WTC11 (cell line): Measurements from ENCODE around the gene GNA12. TPM values are rescaled to one million over a fixed set of nuclear protein-coding genes. Genes with fewer than 3 reads are reported as not detected.

Experiments
- ATAC-seq: fragments of 200-7000 bp; cut with Tn5 transposase; 2 replicates; pipeline ENCODE4 v1.10.0; 2021; ENCODE audit warnings: mild to moderate bottlenecking, moderate library complexity
- CTCF ChIA-PET: fragments of 300-600 bp; sonication (Branson Sonifier 250); formaldehyde crosslinking; loops from one replicate; lab custom pipeline; 2021; ENCODE audit warnings: antibody characterized with exemption; lab: Charles Lee
- POLR2A ChIA-PET: fragments of 350-600 bp; sonication (Branson Sonifier 250); formaldehyde crosslinking; loops from one replicate; lab custom pipeline; 2021; ENCODE audit warnings: antibody characterized with exemption; lab: Charles Lee
- DNase-seq: peaks from one replicate; pipeline ENCODE4 v3.0.0; 2021; ENCODE audit warnings: low spot score
- H3K27ac Mint-ChIP-seq: 2 replicates; pipeline ENCODE4 v1.8.0; 2021; ENCODE audit warnings: mixed read lengths
- H3K27me3 Mint-ChIP-seq: 2 replicates; pipeline ENCODE4 v1.8.0; 2021; ENCODE audit warnings: low read depth, mild to moderate bottlenecking, moderate library complexity, mixed read lengths
- H3K36me3 Mint-ChIP-seq: 2 replicates; pipeline ENCODE4 v1.8.0; 2021; ENCODE audit warnings: mixed read lengths
- H3K4me1 Mint-ChIP-seq: 2 replicates; pipeline ENCODE4 v1.8.0; 2022; ENCODE audit warnings: mixed read lengths
- H3K4me3 Mint-ChIP-seq: 2 replicates; pipeline ENCODE4 v1.8.0; 2021; ENCODE audit warnings: mild to moderate bottlenecking, moderate library complexity, mixed read lengths
- H3K9me3 Mint-ChIP-seq: 2 replicates; pipeline ENCODE4 v1.8.0; 2021; ENCODE audit warnings: mixed read lengths
- ATF3 ChIP-seq: sonication (generic); formaldehyde crosslinking; conservative IDR thresholded peaks from 2 replicates; pipeline ENCODE4 v1.8.1; 2022; ENCODE audit warnings: mild to moderate bottlenecking, missing genetic modification reagents
- CREB1 ChIP-seq: sonication (generic); formaldehyde crosslinking; IDR thresholded peaks from 2 replicates; pipeline ENCODE4 v1.8.0; 2023; ENCODE audit warnings: mild to moderate bottlenecking, missing genetic modification reagents
- EMX1 ChIP-seq: fragments of 250-450 bp; sonication (Bioruptor Pico); IDR thresholded peaks from 2 replicates; pipeline ENCODE4 v1.8.0; 2021; ENCODE audit warnings: mild to moderate bottlenecking
- ETV6 ChIP-seq: sonication (generic); formaldehyde crosslinking; IDR thresholded peaks from 2 replicates; pipeline ENCODE4 v1.8.1; 2022; ENCODE audit warnings: mild to moderate bottlenecking, missing genetic modification reagents
- RORB ChIP-seq: fragments of 250-450 bp; sonication (Bioruptor Pico); IDR thresholded peaks from 2 replicates; pipeline ENCODE4 v1.9.0; 2021; ENCODE audit warnings: mild to moderate bottlenecking
- SMAD4 ChIP-seq: sonication (generic); formaldehyde crosslinking; IDR thresholded peaks from 2 replicates; pipeline ENCODE4 v1.8.0; 2022; ENCODE audit warnings: mild to moderate bottlenecking, missing genetic modification reagents
- TP53 ChIP-seq: sonication (generic); formaldehyde crosslinking; IDR thresholded peaks from 2 replicates; pipeline ENCODE4 v1.8.1; 2023; ENCODE audit warnings: mild to moderate bottlenecking, missing genetic modification reagents
- ZNF121 ChIP-seq: sonication (generic); formaldehyde crosslinking; IDR thresholded peaks from 2 replicates; pipeline ENCODE4 v1.8.0; 2023; ENCODE audit warnings: missing genetic modification reagents
- ZNF317 ChIP-seq: sonication (generic); formaldehyde crosslinking; IDR thresholded peaks from 2 replicates; pipeline ENCODE4 v1.8.1; 2023; ENCODE audit warnings: low read depth, mild to moderate bottlenecking, moderate library complexity, missing genetic modification reagents, borderline replicate concordance
- ZNF512 ChIP-seq: sonication (generic); formaldehyde crosslinking; IDR thresholded peaks from 2 replicates; pipeline ENCODE4 v1.8.1; 2022; ENCODE audit warnings: missing genetic modification reagents, borderline replicate concordance
- ZNF671 ChIP-seq: fragments of 250-450 bp; sonication (Bioruptor Pico); IDR thresholded peaks from 2 replicates; pipeline ENCODE4 v1.8.0; 2021; ENCODE audit warnings: mild to moderate bottlenecking
- total RNA-seq: library from RNA; stranded (reverse); gene quantifications from 3 replicates; pipeline ENCODE4 v1.2.3, GENCODE V29; 2021
- TF ChIP-seq, protein P1 (sequence below): fragments of 250-450 bp; sonication (Bioruptor Pico); IDR thresholded peaks from 2 replicates; pipeline ENCODE4 v1.9.0; 2021; ENCODE audit warnings: mild to moderate bottlenecking
- TF ChIP-seq, protein P2 (sequence below): sonication (generic); formaldehyde crosslinking; IDR thresholded peaks from 2 replicates; pipeline ENCODE4 v1.8.0; 2022; ENCODE audit warnings: mild to moderate bottlenecking, missing genetic modification reagents
- TF ChIP-seq, protein P3 (sequence below): sonication (generic); formaldehyde crosslinking; IDR thresholded peaks from 2 replicates; pipeline ENCODE4 v1.8.1; 2022; ENCODE audit warnings: low read depth, missing genetic modification reagents, borderline replicate concordance
- TF ChIP-seq, protein P4 (sequence below): sonication (generic); formaldehyde crosslinking; IDR thresholded peaks from 2 replicates; pipeline ENCODE4 v1.8.1; 2022; ENCODE audit warnings: low read depth, mild to moderate bottlenecking, moderate library complexity, missing genetic modification reagents, borderline replicate concordance
- TF ChIP-seq, protein P5 (sequence below): sonication (generic); formaldehyde crosslinking; IDR thresholded peaks from 2 replicates; pipeline ENCODE4 v1.8.0; 2022; ENCODE audit warnings: mild to moderate bottlenecking, missing genetic modification reagents
- TF ChIP-seq, protein P6 (sequence below): sonication (generic); formaldehyde crosslinking; IDR thresholded peaks from 2 replicates; pipeline ENCODE4 v1.8.1; 2023; ENCODE audit warnings: mild to moderate bottlenecking, missing genetic modification reagents

The GNA12 gene
- total RNA-seq, 1 experiment from 2014 or later: 99.6 TPM

DNA sequence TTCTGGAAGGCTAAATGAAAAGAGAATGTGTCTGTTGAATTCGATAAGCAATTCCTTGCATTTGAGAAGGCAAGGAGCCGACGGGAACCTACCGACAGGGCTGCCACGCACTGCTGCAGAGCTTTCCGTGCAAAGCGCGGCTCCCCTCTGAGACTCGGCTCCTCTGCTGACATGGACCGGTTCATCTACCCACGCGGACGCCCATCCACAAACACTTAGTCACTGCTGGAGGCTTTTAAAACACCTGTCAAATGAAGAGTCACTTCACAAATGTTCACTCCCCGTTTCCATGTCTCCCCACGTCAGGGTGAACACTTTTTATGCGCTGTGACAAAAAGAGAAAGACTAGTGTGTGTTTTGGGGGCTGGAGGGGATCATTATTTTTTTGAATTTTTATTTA lies 124.1 kb downstream of the GNA12 start:
- POLR2A ChIA-PET: interaction anchor here (1.1 kb wide), 1 partner anchor 10 kb away, joined by 4 read pairs; no protein-coding TSS in a partner anchor
- Mint-ChIP-seq H3K4me1 (peaks cover 3% of the 10 kb centered on the region; the same call in 1 of the 2 replicates), H3K4me3 (no peak overlapping the region), H3K27ac (no peak overlapping the region), H3K36me3 (peaks cover 46% of the 10 kb centered on the region), H3K9me3 (no peaks in the 10 kb centered on the region), H3K27me3 (no peaks in the 10 kb centered on the region)
- CTCF ChIA-PET: interaction anchor here (1.1 to 2.0 kb wide), 3 partner anchors 18 to 41 kb away, joined by 5 to 17 read pairs (median 11); no protein-coding TSS in a partner anchor
- TF ChIP-seq, protein P1, sequence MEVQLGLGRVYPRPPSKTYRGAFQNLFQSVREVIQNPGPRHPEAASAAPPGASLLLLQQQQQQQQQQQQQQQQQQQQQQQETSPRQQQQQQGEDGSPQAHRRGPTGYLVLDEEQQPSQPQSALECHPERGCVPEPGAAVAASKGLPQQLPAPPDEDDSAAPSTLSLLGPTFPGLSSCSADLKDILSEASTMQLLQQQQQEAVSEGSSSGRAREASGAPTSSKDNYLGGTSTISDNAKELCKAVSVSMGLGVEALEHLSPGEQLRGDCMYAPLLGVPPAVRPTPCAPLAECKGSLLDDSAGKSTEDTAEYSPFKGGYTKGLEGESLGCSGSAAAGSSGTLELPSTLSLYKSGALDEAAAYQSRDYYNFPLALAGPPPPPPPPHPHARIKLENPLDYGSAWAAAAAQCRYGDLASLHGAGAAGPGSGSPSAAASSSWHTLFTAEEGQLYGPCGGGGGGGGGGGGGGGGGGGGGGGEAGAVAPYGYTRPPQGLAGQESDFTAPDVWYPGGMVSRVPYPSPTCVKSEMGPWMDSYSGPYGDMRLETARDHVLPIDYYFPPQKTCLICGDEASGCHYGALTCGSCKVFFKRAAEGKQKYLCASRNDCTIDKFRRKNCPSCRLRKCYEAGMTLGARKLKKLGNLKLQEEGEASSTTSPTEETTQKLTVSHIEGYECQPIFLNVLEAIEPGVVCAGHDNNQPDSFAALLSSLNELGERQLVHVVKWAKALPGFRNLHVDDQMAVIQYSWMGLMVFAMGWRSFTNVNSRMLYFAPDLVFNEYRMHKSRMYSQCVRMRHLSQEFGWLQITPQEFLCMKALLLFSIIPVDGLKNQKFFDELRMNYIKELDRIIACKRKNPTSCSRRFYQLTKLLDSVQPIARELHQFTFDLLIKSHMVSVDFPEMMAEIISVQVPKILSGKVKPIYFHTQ (CRISPR knock-in tag): no peak
- TF ChIP-seq SMAD4 (no peak), ETV6 (CRISPR knock-in tag) (no peak), ZNF512 (CRISPR knock-in tag) (no peak), RORB (CRISPR knock-in tag) (no peak), CREB1 (CRISPR knock-in tag) (no peak), TP53 (CRISPR knock-in tag) (no peak), ZNF671 (CRISPR knock-in tag) (no peak), ZNF121 (CRISPR knock-in tag) (no peak), ATF3 (no peak), EMX1 (CRISPR knock-in tag) (no peak), ZNF317 (CRISPR knock-in tag) (no peak)
- TF ChIP-seq, protein P2, sequence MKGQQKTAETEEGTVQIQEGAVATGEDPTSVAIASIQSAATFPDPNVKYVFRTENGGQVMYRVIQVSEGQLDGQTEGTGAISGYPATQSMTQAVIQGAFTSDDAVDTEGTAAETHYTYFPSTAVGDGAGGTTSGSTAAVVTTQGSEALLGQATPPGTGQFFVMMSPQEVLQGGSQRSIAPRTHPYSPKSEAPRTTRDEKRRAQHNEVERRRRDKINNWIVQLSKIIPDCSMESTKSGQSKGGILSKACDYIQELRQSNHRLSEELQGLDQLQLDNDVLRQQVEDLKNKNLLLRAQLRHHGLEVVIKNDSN (CRISPR knock-in tag): no peak
- TF ChIP-seq, protein P3, sequence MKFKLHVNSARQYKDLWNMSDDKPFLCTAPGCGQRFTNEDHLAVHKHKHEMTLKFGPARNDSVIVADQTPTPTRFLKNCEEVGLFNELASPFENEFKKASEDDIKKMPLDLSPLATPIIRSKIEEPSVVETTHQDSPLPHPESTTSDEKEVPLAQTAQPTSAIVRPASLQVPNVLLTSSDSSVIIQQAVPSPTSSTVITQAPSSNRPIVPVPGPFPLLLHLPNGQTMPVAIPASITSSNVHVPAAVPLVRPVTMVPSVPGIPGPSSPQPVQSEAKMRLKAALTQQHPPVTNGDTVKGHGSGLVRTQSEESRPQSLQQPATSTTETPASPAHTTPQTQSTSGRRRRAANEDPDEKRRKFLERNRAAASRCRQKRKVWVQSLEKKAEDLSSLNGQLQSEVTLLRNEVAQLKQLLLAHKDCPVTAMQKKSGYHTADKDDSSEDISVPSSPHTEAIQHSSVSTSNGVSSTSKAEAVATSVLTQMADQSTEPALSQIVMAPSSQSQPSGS: no peak
- TF ChIP-seq, protein P4, sequence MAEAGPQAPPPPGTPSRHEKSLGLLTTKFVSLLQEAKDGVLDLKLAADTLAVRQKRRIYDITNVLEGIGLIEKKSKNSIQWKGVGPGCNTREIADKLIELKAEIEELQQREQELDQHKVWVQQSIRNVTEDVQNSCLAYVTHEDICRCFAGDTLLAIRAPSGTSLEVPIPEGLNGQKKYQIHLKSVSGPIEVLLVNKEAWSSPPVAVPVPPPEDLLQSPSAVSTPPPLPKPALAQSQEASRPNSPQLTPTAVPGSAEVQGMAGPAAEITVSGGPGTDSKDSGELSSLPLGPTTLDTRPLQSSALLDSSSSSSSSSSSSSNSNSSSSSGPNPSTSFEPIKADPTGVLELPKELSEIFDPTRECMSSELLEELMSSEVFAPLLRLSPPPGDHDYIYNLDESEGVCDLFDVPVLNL (CRISPR knock-in tag): no peak
- TF ChIP-seq, protein P5, sequence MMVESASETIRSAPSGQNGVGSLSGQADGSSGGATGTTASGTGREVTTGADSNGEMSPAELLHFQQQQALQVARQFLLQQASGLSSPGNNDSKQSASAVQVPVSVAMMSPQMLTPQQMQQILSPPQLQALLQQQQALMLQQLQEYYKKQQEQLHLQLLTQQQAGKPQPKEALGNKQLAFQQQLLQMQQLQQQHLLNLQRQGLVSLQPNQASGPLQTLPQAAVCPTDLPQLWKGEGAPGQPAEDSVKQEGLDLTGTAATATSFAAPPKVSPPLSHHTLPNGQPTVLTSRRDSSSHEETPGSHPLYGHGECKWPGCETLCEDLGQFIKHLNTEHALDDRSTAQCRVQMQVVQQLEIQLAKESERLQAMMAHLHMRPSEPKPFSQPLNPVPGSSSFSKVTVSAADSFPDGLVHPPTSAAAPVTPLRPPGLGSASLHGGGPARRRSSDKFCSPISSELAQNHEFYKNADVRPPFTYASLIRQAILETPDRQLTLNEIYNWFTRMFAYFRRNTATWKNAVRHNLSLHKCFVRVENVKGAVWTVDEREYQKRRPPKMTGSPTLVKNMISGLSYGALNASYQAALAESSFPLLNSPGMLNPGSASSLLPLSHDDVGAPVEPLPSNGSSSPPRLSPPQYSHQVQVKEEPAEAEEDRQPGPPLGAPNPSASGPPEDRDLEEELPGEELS (CRISPR knock-in tag): no peak
- TF ChIP-seq, protein P6, sequence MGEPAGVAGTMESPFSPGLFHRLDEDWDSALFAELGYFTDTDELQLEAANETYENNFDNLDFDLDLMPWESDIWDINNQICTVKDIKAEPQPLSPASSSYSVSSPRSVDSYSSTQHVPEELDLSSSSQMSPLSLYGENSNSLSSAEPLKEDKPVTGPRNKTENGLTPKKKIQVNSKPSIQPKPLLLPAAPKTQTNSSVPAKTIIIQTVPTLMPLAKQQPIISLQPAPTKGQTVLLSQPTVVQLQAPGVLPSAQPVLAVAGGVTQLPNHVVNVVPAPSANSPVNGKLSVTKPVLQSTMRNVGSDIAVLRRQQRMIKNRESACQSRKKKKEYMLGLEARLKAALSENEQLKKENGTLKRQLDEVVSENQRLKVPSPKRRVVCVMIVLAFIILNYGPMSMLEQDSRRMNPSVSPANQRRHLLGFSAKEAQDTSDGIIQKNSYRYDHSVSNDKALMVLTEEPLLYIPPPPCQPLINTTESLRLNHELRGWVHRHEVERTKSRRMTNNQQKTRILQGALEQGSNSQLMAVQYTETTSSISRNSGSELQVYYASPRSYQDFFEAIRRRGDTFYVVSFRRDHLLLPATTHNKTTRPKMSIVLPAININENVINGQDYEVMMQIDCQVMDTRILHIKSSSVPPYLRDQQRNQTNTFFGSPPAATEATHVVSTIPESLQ: no peak
- ATAC-seq (no peak), DNase-seq (no peak)
